Panc1 (cell line): ENCODE data around the gene SNTB2.

Source experiments
- POLR2AphosphoS5 ChIP-seq: IDR thresholded peaks from 2 replicates; pipeline ENCODE4 v1.6.1; 2012; ENCODE audit warnings: mild to moderate bottlenecking, low read depth, low read length, moderate library complexity
- SIN3A ChIP-seq: IDR thresholded peaks from 2 replicates; pipeline ENCODE4 v1.6.1; 2012; ENCODE audit warnings: low read depth, mild to moderate bottlenecking, low read length, moderate library complexity, borderline replicate concordance; ENCODE audit not compliant: insufficient read depth
- TCF7L2 ChIP-seq: IDR thresholded peaks from 2 replicates; pipeline ENCODE4 v1.6.1; 2011; ENCODE audit warnings: mild to moderate bottlenecking, low read depth, low read length, inconsistent platforms
- TF ChIP-seq, protein P1 (sequence below): fragments of 450-650 bp; IDR thresholded peaks from 2 replicates; pipeline ENCODE4 v1.5.1; 2017; ENCODE audit warnings: mild to moderate bottlenecking

DNA sequence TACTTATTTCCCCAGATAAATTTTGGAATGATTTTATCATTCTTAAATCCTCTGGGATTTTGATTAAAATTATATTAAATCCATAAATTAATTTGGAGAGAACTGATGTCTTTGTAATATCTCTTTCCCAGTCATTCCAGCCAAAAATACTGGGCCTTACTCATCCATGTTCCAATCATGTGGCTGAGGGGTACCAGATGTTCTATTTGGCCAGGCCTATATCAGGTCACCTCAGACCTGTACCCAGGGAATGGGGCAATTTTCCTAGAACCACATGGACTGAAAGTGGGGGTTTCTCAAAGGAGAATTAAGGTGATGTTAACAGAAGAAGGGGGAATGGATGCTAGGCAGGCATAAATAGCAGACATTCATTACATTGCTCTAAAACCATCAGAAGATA, 7.5 kb downstream of the SNTB2 start:
- TF ChIP-seq, protein P1, sequence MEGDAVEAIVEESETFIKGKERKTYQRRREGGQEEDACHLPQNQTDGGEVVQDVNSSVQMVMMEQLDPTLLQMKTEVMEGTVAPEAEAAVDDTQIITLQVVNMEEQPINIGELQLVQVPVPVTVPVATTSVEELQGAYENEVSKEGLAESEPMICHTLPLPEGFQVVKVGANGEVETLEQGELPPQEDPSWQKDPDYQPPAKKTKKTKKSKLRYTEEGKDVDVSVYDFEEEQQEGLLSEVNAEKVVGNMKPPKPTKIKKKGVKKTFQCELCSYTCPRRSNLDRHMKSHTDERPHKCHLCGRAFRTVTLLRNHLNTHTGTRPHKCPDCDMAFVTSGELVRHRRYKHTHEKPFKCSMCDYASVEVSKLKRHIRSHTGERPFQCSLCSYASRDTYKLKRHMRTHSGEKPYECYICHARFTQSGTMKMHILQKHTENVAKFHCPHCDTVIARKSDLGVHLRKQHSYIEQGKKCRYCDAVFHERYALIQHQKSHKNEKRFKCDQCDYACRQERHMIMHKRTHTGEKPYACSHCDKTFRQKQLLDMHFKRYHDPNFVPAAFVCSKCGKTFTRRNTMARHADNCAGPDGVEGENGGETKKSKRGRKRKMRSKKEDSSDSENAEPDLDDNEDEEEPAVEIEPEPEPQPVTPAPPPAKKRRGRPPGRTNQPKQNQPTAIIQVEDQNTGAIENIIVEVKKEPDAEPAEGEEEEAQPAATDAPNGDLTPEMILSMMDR, result no peak
- no peak for TF ChIP-seq POLR2AphosphoS5
- no peak for TF ChIP-seq SIN3A
- no peak for TF ChIP-seq TCF7L2
